Adrenal gland (tissue), 5 donors: ENCODE measurements around the gene GK.

ENCODE experiments used
- CTCF ChIP-seq, 6 experiments: fragments of 450-650 bp in 4 of 6; fragments of 200-600 bp in 2 of 6; sonication (generic) in 1 of 6; IDR thresholded peaks; 1 replicate in 5 of 6; 2 replicates in 1 of 6; pipeline versions ENCODE4 v1.5.1 to v1.8.0; 2016 to 2021; ENCODE audit warnings: antibody characterized with exemption in 6 of 6, mild to moderate bottlenecking in 2 of 6, moderate library complexity in 1 of 6
- POLR2A ChIP-seq, 2 donors: fragments of 450-650 bp; IDR thresholded peaks; one replicate each; pipeline ENCODE4 v1.6.1; 2017; ENCODE audit warnings: antibody characterized with exemption in 2 of 2, mild to moderate bottlenecking in 2 of 2, moderate library complexity in 1 of 2
- donor health status: DM: no; HTN: no; CAD: no.

- TF ChIP-seq CTCF (IDR thresholded peaks at IDR 0.05) (no peak), POLR2A (IDR thresholded peaks at IDR 0.05) (no peak)
Observed at GRCh38 chrX:30762755-30763154, 109.5 kb downstream of the GK start.
